ENCODE measurements around the gene TM9SF1.

TM9SF1 gene

DNA sequence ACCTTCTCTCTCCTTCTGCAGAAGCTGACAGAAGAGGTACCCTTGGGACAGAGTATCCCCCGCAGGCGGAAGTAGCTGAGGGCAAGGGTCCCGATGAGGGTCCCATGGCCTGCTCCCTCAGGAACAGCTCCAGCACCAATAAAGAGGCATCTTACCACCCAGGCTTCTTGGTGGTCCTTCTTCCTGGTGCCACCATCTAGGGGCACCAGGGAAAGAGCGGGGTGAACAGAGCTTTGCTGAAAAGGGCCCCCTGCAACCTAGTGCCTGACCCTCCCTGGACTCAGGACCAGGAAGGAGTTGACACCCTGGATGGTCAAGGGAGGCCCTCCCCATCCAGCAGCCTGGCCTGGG is 34.8 kb downstream of the TM9SF1 start:
- H3K9ac ChIP-seq (ENCODE audit: low read length): no peak overlapping the region
- H3K4me1 ChIP-seq (ENCODE audit: control insufficient read depth, insufficient read depth, low read length): peaks cover 15% of the 10 kb centered on the region
- H3K27ac ChIP-seq (ENCODE audit: low read depth, low read length): peak overlapping the region; percentile 96

DNA sequence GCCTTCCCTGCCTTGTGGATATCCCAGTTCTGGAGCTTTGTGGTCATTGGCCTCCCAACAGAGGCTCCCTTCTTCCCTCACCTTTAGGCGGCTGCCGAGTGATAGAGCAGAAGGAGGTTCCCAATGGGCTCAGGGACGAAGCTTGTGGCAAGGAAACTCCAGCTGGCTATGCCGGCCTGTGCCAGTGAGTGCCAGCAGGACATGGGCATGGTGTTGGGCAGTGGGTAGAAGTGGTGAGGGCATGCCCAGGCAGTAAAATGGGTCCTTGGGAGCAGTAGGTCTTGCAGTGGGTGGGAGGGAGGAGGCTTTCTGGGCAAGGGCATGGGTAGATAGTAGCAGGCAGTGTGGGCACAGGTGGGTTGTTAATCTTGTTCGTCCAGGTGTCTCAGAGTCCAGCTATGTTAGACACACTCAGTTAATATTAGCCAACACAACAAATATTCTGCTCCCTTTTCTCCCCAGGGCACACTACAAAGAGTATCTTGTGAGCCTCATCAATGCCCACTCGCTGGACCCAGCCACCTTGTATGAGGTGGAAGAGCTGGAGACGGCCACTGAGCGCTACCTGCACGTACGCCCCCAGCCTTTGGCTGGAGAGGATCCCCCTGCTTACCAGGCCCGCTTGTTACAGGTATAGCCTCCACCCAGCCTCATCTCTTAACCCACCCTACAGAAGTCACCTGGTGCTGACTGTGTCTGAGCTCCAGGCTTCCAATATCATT is 35.3 kb downstream of the TM9SF1 start:
- no peak overlapping the region for H3K9ac ChIP-seq (ENCODE audit: low read length)
- H3K4me1 ChIP-seq (ENCODE audit: control insufficient read depth, insufficient read depth, low read length): peaks cover 15% of the 10 kb centered on the region

More for the DNA sequence above, 34.8 kb downstream of the TM9SF1 start:
- H3K36me3 ChIP-seq (ENCODE audit: control insufficient read depth, insufficient read depth, low read length): peaks cover 47% of the 10 kb centered on the region
- no peak overlapping the region for H3K4me3 ChIP-seq (ENCODE audit: low read length)
- H3K27me3 ChIP-seq (ENCODE audit: control insufficient read depth, insufficient read depth, low read length): no peaks in the 10 kb centered on the region

DNA sequence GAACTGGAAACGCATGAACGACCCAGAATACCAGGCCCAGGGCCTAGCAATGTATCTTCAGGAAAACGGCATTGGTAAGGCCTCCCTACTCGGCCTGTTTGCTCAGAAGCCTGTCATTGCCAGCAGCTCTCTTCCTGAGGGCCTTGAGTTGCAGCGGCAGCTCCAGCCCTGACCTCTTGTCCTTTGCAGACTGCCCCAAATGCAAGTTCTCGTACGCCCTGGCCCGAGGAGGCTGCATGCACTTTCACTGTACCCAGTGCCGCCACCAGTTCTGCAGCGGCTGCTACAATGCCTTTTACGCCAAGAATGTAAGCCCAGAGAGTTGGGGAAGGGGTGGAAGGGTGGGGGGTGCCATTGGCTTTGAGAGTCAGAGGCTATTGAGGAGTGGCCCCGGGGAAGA is 37.9 kb downstream of the TM9SF1 start:
- no peaks in the 10 kb centered on the region for H3K27me3 ChIP-seq (ENCODE audit: control insufficient read depth, insufficient read depth, low read length)
- no peak overlapping the region for H3K27ac ChIP-seq (ENCODE audit: low read depth, low read length)
- no peak overlapping the region for H3K4me3 ChIP-seq (ENCODE audit: low read length)
- no peak overlapping the region for H3K9ac ChIP-seq (ENCODE audit: low read length)
- H3K36me3 ChIP-seq (ENCODE audit: control insufficient read depth, insufficient read depth, low read length): peaks cover 36% of the 10 kb centered on the region
- peaks cover 12% of the 10 kb centered on the region for H3K4me1 ChIP-seq (ENCODE audit: control insufficient read depth, insufficient read depth, low read length)

More for the DNA sequence above, 35.3 kb downstream of the TM9SF1 start:
- Histone ChIP-seq H3K27me3 (ENCODE audit: control insufficient read depth, insufficient read depth, low read length) (no peaks in the 10 kb centered on the region), H3K27ac (ENCODE audit: low read depth, low read length) (no peak overlapping the region), H3K4me3 (ENCODE audit: low read length) (no peak overlapping the region), H3K36me3 (ENCODE audit: control insufficient read depth, insufficient read depth, low read length) (peaks cover 47% of the 10 kb centered on the region)

DNA sequence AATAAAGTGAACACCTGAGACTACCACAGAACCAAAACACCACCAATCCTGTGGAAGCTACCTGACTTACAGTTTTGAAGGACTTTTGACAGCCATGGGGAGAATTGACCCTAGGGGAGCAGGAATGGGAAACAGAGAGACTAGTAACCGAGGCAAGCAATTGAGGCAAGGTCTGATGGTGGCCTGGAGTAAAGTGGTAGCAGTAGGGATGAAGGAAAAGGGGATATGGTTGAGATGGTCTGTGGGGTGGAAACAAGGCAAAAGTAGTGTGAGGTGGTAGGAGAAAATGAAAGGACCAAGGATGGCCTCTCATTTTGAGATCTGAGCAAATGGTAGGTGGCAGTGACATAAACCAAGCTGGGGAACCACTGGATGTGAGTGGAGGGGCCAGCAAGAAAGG is 38.4 kb downstream of the TM9SF1 start:
- peaks cover 40% of the 10 kb centered on the region for H3K36me3 ChIP-seq (ENCODE audit: control insufficient read depth, insufficient read depth, low read length)
- H3K27me3 ChIP-seq (ENCODE audit: control insufficient read depth, insufficient read depth, low read length): no peaks in the 10 kb centered on the region
- H3K27ac ChIP-seq (ENCODE audit: low read depth, low read length): no peak overlapping the region
- no peak overlapping the region for H3K4me3 ChIP-seq (ENCODE audit: low read length)
- peaks cover 8% of the 10 kb centered on the region for H3K4me1 ChIP-seq (ENCODE audit: control insufficient read depth, insufficient read depth, low read length)
- no peak overlapping the region for H3K9ac ChIP-seq (ENCODE audit: low read length)

DNA sequence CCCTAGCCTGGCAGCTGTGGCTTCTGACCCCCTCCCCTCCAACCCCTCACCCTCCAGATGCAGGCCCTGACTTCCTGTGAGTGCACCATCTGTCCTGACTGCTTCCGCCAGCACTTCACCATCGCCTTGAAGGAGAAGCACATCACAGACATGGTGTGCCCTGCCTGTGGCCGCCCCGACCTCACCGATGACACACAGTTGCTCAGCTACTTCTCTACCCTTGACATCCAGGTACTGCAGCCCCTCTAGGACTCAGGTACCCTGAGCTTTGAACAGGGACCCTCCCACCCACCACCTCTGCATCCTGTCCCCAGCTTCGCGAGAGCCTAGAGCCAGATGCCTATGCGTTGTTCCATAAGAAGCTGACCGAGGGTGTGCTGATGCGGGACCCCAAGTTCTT is 40.1 kb downstream of the TM9SF1 start:
- Histone ChIP-seq H3K4me1 (ENCODE audit: control insufficient read depth, insufficient read depth, low read length) (no peaks in the 10 kb centered on the region), H3K27ac (ENCODE audit: low read depth, low read length) (no peak overlapping the region)

DNA sequence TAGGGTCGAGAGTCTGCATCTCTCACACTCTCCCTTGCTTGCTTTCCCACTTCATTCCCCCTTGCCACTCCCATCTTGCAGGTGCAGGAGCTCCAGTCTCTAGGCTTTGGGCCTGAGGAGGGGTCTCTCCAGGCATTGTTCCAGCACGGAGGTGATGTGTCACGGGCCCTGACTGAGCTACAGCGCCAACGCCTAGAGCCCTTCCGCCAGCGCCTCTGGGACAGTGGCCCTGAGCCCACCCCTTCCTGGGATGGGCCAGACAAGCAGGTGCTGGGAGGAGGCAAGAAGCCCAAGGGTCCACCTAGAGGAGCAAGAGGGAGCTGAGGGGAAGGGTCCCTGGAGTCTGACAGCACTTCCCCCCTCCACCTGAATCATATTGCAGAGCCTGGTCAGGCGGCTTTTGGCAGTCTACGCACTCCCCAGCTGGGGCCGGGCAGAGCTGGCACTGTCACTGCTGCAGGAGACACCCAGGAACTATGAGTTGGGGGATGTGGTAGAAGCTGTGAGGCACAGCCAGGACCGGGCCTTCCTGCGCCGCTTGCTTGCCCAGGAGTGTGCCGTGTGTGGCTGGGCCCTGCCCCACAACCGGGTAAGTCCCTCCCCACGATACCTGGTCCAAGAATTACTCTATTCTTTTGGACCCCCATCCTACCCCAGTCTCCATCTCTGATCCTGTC is 43.7 kb downstream of the TM9SF1 start:
- H3K9ac ChIP-seq (ENCODE audit: low read length): no peak overlapping the region
- H3K27me3 ChIP-seq (ENCODE audit: control insufficient read depth, insufficient read depth, low read length): no peaks in the 10 kb centered on the region
- peaks cover 39% of the 10 kb centered on the region for H3K36me3 ChIP-seq (ENCODE audit: control insufficient read depth, insufficient read depth, low read length)
- no peak overlapping the region for H3K27ac ChIP-seq (ENCODE audit: low read depth, low read length)
- H3K4me3 ChIP-seq (ENCODE audit: low read length): no peak overlapping the region
- peaks cover 7% of the 10 kb centered on the region for H3K4me1 ChIP-seq (ENCODE audit: control insufficient read depth, insufficient read depth, low read length)

More for the DNA sequence above, 40.1 kb downstream of the TM9SF1 start:
- H3K36me3 ChIP-seq (ENCODE audit: control insufficient read depth, insufficient read depth, low read length): peaks cover 54% of the 10 kb centered on the region
- no peak overlapping the region for H3K4me3 ChIP-seq (ENCODE audit: low read length)
- no peaks in the 10 kb centered on the region for H3K27me3 ChIP-seq (ENCODE audit: control insufficient read depth, insufficient read depth, low read length)
- H3K9ac ChIP-seq (ENCODE audit: low read length): no peak overlapping the region

DNA sequence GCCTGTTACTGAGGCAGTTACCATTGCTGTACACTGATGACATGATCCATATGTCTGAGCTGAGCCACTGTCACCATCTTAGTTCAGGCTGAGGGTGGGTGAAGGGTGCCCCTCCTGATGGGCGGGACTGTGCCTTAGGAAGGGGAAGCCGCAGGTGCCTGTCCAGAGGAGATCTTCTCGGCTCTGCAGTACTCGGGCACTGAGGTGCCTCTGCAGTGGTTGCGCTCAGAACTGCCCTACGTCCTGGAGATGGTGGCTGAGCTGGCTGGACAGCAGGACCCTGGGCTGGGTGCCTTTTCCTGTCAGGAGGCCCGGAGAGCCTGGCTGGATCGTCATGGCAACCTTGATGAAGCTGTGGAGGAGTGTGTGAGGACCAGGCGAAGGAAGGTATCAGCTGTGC is 44.2 kb downstream of the TM9SF1 start:
- Histone ChIP-seq H3K9ac (ENCODE audit: low read length) (no peak overlapping the region), H3K36me3 (ENCODE audit: control insufficient read depth, insufficient read depth, low read length) (peaks cover 38% of the 10 kb centered on the region), H3K27me3 (ENCODE audit: control insufficient read depth, insufficient read depth, low read length) (no peaks in the 10 kb centered on the region), H3K4me3 (ENCODE audit: low read length) (no peak overlapping the region), H3K4me1 (ENCODE audit: control insufficient read depth, insufficient read depth, low read length) (peaks cover 9% of the 10 kb centered on the region), H3K27ac (ENCODE audit: low read depth, low read length) (no peak overlapping the region)

DNA sequence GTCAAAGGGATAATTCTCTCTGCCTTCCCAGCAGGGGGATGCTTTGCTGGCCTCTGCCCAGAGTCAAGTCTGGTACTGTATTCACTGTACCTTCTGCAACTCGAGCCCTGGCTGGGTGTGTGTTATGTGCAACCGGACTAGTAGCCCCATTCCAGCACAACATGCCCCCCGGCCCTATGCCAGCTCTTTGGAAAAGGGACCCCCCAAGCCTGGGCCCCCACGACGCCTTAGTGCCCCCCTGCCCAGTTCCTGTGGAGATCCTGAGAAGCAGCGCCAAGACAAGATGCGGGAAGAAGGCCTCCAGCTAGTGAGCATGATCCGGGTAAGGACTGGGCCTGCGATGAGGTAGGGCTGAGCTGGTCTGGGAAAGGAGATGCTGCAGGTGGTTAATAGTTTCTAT is 44.7 kb downstream of the TM9SF1 start:
- H3K36me3 ChIP-seq (ENCODE audit: control insufficient read depth, insufficient read depth, low read length): peaks cover 34% of the 10 kb centered on the region

DNA sequence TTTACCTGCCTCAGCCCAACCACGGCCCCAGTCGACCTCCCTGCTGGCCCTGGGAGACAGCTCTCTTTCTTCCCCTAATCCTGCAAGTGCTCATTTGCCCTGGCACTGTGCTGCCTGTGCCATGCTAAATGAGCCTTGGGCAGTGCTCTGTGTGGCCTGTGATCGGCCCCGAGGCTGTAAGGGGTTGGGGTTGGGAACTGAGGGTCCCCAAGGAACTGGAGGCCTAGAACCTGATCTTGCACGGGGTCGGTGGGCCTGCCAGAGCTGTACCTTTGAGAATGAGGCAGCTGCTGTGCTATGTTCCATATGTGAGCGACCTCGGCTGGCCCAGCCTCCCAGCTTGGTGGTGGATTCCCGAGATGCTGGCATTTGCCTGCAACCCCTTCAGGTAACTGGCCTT is 45.2 kb downstream of the TM9SF1 start:
- H3K4me3 ChIP-seq (ENCODE audit: low read length): no peak overlapping the region
- peaks cover 16% of the 10 kb centered on the region for H3K4me1 ChIP-seq (ENCODE audit: control insufficient read depth, insufficient read depth, low read length)
- peaks cover 29% of the 10 kb centered on the region for H3K36me3 ChIP-seq (ENCODE audit: control insufficient read depth, insufficient read depth, low read length)
- no peaks in the 10 kb centered on the region for H3K27me3 ChIP-seq (ENCODE audit: control insufficient read depth, insufficient read depth, low read length)
- H3K9ac ChIP-seq (ENCODE audit: low read length): no peak overlapping the region
- H3K27ac ChIP-seq (ENCODE audit: low read depth, low read length): no peak overlapping the region

More for the DNA sequence above, 44.7 kb downstream of the TM9SF1 start:
- no peak overlapping the region for H3K27ac ChIP-seq (ENCODE audit: low read depth, low read length)
- H3K4me1 ChIP-seq (ENCODE audit: control insufficient read depth, insufficient read depth, low read length): peaks cover 13% of the 10 kb centered on the region
- no peak overlapping the region for H3K4me3 ChIP-seq (ENCODE audit: low read length)
- no peak overlapping the region for H3K9ac ChIP-seq (ENCODE audit: low read length)
- no peaks in the 10 kb centered on the region for H3K27me3 ChIP-seq (ENCODE audit: control insufficient read depth, insufficient read depth, low read length)

DNA sequence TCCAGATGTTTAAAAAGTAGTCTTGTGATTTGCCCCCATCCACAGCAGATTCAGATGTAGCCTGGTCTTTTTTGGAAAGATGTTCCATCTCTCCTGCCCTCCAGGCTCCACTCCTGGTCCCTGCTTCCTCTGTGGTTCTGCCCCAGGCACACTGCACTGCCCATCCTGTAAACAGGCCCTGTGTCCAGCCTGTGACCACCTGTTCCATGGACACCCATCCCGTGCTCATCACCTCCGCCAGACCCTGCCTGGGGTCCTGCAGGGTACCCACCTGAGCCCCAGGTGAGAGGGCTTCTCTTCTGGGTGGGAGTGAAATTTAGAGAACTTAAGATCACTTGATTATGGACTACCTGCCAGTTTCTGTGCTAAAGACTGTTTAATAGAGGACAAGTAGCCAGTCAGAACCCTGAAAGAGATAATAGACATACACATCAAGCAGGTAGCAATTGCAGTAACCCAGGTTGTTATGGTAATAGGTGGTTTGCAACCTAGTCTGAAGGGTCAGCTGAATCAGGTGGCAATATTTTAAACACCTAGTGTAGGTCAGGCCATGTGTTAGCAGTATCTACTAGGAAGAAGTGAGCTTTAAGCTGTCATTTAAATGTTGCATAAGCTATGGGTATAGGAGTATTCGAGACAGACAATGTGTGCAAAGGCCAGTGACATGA is 45.8 kb downstream of the TM9SF1 start:
- no peaks in the 10 kb centered on the region for H3K27me3 ChIP-seq (ENCODE audit: control insufficient read depth, insufficient read depth, low read length)
- H3K4me1 ChIP-seq (ENCODE audit: control insufficient read depth, insufficient read depth, low read length): peaks cover 16% of the 10 kb centered on the region
- H3K9ac ChIP-seq (ENCODE audit: low read length): no peak overlapping the region
- H3K27ac ChIP-seq (ENCODE audit: low read depth, low read length): no peak overlapping the region
- H3K36me3 ChIP-seq (ENCODE audit: control insufficient read depth, insufficient read depth, low read length): peaks cover 22% of the 10 kb centered on the region
- no peak overlapping the region for H3K4me3 ChIP-seq (ENCODE audit: low read length)

DNA sequence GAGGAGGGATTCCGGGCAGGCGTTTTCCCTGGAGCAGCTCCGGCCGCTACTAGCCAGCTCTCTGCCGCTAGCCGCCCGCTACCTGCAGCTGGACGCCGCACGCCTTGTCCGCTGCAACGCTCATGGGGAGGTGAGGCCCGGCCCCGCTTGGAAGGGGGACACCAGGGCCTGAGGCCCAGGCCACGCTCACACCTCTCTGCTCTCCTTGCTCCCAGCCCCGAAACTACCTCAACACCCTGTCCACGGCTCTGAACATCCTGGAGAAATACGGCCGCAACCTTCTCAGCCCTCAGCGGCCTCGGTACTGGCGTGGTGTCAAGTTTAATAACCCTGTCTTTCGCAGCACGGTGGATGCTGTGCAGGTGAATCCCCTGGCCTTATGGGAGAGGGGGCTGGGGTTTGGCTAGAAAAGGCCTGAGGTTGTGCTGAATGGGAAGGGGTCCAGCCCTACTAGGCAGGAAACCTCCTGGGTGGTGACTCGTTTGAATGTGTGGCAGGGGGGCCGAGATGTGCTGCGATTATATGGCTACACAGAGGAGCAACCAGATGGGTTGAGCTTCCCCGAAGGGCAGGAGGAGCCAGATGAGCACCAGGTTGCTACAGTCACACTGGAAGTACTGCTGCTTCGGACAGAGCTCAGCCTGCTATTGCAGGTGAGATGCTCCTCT is 47.3 kb downstream of the TM9SF1 start:
- H3K4me1 ChIP-seq (ENCODE audit: control insufficient read depth, insufficient read depth, low read length): peaks cover 16% of the 10 kb centered on the region
- peaks cover 19% of the 10 kb centered on the region for H3K36me3 ChIP-seq (ENCODE audit: control insufficient read depth, insufficient read depth, low read length)
- peak overlapping the region; percentile 81 for H3K27ac ChIP-seq (ENCODE audit: low read depth, low read length)
- H3K4me3 ChIP-seq (ENCODE audit: low read length): peak overlapping the region; percentile 92
- H3K9ac ChIP-seq (ENCODE audit: low read length): peak overlapping the region; percentile 58
- no peaks in the 10 kb centered on the region for H3K27me3 ChIP-seq (ENCODE audit: control insufficient read depth, insufficient read depth, low read length)

All from rectal smooth muscle tissue (tissue), 1 donor.